GM12801 (cell line): ENCODE data around the gene TDP1.

Experiments
- TF ChIP-seq, protein P1 (sequence below): IDR thresholded peaks from one replicate; pipeline ENCODE4 v1.5.1; 2011; ENCODE audit warnings: control low read depth; ENCODE audit not compliant: insufficient read length; ENCODE audit errors: extremely low read depth

The TDP1 gene

DNA sequence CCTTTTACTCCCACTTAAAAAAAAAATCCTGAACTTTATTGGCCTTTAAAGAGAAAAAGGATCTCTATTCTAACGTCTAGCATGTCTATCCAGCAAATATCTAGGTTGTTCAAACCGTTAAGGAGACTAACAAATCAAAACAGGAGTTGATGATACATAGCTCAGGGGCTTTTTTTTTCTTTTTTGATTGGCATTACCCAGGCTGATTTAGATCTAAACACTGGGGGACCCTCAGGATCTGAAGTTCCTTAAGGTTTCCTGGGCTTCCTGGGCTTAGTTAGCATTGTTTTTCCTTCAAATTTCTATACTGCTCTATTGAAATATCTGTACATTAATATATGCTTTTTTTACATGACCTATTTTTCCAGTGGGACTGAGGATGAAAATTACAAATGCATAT is 43.5 kb upstream of the TDP1 start:
- TF ChIP-seq, protein P1, sequence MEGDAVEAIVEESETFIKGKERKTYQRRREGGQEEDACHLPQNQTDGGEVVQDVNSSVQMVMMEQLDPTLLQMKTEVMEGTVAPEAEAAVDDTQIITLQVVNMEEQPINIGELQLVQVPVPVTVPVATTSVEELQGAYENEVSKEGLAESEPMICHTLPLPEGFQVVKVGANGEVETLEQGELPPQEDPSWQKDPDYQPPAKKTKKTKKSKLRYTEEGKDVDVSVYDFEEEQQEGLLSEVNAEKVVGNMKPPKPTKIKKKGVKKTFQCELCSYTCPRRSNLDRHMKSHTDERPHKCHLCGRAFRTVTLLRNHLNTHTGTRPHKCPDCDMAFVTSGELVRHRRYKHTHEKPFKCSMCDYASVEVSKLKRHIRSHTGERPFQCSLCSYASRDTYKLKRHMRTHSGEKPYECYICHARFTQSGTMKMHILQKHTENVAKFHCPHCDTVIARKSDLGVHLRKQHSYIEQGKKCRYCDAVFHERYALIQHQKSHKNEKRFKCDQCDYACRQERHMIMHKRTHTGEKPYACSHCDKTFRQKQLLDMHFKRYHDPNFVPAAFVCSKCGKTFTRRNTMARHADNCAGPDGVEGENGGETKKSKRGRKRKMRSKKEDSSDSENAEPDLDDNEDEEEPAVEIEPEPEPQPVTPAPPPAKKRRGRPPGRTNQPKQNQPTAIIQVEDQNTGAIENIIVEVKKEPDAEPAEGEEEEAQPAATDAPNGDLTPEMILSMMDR: no peak

DNA sequence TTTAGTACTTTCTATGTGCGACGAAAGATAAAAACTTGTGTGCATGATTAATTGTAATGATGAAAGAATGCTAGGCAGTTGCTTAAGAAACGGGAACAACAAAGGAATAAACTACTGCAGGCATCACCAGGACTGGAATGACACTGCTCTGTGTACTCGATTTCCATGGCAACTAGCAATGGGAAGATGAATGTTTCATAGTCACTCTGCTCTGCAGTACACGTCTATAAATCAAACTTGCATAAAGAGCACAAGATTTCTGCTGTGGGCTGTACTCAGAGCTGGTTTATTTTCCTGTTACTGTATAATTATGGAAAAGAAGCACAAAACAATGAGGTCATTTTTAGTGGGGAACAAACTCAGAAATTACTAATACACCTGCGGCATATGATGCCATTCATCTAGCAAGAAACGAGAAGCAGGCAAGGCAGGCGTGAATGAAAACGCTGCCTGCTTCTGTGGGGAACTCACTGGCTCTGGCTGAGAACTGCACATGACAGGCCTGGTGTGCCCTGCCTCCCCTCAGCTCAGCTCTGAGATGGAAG is 43.0 kb upstream of the TDP1 start:
- TF ChIP-seq, protein P1: no peak

DNA sequence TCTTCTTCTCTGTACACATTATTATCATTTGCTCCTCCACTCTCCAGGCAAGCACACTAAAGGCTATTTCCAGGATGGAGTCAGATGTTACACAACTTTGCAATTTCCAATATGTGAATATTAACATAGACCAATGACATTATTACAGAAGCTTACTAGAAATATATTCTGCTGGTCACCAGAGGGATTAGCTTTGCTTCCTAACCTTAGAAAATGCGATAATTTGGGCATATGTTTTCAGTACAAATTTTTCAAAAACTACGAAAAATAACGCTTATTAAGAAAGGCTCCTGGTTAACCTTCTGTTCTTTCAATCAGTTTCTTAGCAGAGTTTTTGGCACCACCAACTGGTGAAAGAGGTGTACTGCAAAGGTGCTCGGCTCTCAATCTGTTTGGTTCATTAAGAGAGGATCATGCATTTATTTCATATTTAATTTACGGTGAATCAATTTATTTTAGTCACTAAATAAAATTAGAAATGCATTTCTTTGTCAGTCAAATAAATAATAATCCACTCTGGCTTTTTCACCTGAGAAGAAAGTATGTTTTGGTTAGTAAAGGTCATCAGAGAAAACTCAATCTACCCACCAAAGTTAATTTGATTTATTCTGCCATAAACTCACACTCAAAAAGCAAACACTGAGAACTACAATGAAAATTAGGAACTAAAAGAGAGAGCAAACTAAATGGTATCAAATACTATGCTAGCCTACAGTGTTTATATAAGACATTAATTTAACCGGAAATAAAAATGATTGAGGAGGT is 40.4 kb upstream of the TDP1 start:
- TF ChIP-seq, protein P1: peak; percentile 74

DNA sequence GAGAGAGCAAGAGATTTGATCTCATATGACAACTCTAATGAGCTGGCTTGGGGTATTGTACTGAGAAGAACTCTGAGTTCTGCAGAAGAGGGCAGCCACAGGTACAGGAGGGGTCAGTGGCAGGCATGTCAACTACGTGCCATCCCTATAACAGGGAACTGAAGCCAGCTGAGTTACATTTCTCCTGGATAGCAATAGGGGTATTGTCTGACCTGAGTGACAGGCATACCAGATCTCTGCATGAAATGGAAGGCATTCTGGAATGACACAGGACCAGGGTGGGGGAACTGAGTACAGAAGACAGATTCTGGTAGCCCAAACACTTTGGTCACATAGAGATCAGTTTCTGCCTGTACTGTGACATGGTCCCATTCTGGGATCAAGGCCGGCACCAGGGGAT is 37.0 kb upstream of the TDP1 start:
- TF ChIP-seq, protein P1: no peak

DNA sequence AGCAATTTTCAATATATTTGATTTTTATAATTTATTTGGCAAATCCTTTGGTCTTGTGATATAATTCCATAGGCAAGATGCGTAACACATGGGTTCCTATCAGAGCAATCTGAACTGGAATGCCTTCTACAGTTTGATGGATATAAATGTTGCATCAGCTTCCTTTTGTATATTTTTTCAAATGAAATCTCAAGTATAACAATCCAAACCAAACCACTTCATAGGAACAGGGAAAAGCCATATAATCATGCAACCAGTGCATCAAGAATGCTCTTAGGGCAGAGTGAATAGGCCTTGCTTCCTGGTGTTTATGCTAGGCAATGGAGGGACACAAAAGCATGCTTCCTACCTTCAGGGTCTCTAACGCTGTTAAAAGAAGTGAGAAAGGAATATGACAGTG is 35.7 kb upstream of the TDP1 start:
- TF ChIP-seq, protein P1: no peak

DNA sequence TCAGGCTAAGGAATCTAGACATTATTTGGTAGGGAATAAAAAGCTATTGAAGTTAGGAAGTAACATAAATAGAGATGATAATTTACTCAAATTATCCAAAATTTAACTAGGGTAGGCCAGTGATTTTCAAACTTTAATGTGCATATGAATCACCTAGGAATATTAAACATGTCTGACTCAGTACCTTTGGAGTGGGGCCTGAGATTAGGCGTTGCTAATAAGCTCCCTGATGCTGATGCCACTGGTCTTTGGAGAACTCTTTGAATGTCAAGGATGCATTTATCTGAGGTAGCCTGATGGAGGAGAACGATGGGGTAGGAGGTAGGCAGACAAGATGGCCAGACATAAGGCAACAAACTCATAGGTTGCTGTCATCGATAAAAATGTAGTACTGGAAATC is 34.4 kb upstream of the TDP1 start:
- TF ChIP-seq, protein P1: no peak

DNA sequence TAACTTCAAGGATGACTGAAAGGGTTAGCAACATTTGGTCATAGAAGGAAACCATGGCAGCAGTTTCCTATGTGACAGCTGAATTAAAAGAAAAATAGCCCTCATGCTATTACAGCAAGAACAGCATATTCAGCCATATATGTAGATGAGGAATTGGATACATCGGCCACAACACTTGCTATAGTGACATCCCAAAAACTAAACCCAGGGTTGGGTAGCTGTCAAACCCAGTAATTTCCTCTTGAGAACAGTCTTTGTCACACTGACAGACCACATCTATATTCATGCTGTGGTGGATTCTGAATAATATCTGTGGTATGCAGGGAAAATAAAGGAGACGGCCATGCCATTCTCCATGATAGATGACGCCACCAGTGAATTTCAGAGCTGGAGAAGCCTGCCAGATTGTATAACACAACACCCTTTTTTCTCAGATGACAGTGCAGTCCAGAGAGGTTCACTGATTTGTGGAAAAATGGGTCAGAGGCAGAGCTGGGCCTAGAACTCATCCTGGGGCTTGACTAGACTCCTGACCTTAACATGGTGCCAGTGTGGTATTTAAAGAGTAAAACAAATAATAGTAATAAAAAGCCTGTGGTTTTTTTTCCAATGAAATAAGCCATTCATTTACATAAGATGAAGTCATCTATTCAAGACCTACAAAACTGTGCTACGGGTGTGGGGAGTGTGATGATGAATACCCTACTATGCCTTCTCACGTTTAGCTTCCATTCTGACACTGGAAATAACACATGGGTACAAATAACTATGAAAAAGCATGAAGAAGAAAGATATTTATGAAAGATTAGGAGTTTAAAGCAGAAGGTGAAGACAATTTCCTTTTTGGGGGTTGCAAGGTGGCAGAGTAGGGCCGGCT is 33.5 kb upstream of the TDP1 start:
- TF ChIP-seq, protein P1: no peak
